Measurements from ENCODE around the gene CEACAM7. TPM values are rescaled to one million over a fixed set of nuclear protein-coding genes. Genes with fewer than 3 reads are reported as not detected.

CEACAM7 gene
- polyA plus RNA-seq, 3 donors from 2014 or later: not detected

GRCh38 chr19:41695745-41696144, 7.7 kb upstream of the CEACAM7 start:
- no peak overlapping the region for H3K27ac Mint-ChIP-seq
- peaks cover 0 to 12% (median 6%) of the 10 kb centered on the region in 6 donors for H3K9me3 Mint-ChIP-seq
- H3K36me3 Mint-ChIP-seq: no peaks in the 10 kb centered on the region
- H3K4me1 Mint-ChIP-seq: peaks cover 0 to 2% of the 10 kb centered on the region in 2 donors
- peaks cover 4 to 11% (median 9%) of the 10 kb centered on the region in 3 donors for H3K27me3 Mint-ChIP-seq (ENCODE audit: low read depth in 3 of 3)
- no peak overlapping the region for H3K4me3 Mint-ChIP-seq
- DNase-seq: no peak

GRCh38 chr19:41694831-41695635, 7.0 kb upstream of the CEACAM7 start:
- no peak overlapping the region for H3K4me3 Mint-ChIP-seq
- no peak for DNase-seq

GRCh38 chr19:41694196-41694595, 6.1 kb upstream of the CEACAM7 start:
- H3K4me3 Mint-ChIP-seq: no peak overlapping the region
- peaks cover 4 to 16% (median 9%) of the 10 kb centered on the region in 3 donors for H3K27me3 Mint-ChIP-seq (ENCODE audit: low read depth in 3 of 3)
- peaks cover 0 to 12% (median 6%) of the 10 kb centered on the region in 6 donors for H3K9me3 Mint-ChIP-seq
- peaks cover 0 to 2% of the 10 kb centered on the region in 2 donors for H3K4me1 Mint-ChIP-seq
- no peaks in the 10 kb centered on the region for H3K36me3 Mint-ChIP-seq
- H3K27ac Mint-ChIP-seq: no peak overlapping the region
- no peak for DNase-seq

More at GRCh38 chr19:41694831-41695635, 7.0 kb upstream of the CEACAM7 start:
- Mint-ChIP-seq H3K36me3 (no peaks in the 10 kb centered on the region), H3K27ac (no peak overlapping the region), H3K9me3 (peaks cover 0 to 12% (median 6%) of the 10 kb centered on the region in 6 donors), H3K27me3 (ENCODE audit: low read depth in 3 of 3) (peaks cover 4 to 11% (median 9%) of the 10 kb centered on the region in 3 donors), H3K4me1 (peaks cover 0 to 2% of the 10 kb centered on the region in 2 donors)

DNA sequence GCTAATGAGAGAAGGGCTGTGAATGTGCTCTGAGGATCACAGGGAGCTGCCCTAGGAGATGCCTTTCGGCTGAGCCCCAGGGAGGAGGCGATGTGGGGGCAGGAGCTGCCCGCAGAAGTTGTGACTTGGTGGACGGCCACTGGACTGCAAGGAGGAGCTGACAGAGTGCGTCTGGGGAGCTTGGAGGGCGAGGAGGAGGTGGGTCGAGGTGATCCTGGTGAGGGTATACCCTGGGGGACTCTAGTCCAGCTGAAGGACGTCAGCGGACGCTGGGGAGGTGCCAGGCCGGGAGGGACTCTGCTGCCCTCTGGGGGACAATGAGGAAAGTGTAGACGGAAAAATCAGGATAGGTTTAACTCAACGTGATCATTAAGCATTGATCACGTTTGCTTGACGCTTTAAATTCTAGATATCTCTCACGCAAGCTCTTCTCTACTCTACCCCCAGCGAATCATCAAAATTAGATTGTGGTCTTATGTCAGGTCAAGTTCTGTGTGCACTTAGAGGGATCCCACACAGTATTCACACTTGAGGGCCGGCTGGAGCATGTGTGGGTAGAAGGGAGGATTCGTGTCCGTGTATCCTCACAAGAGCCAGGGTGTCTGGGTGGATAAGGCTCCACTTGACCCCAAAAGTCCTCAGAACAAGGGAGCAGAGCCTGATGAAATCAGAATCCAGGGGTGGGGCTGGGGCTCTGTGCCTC, 3.3 kb upstream of the CEACAM7 start:
- peaks cover 0 to 12% (median 5%) of the 10 kb centered on the region in 6 donors for H3K9me3 Mint-ChIP-seq
- DNase-seq: peak; percentile 9 to 23 (median 12)
- H3K27me3 Mint-ChIP-seq (ENCODE audit: low read depth in 3 of 3): peaks cover 4 to 16% (median 8%) of the 10 kb centered on the region in 3 donors
- peak overlapping the region in 1 of 5 donors; percentile 46 for H3K4me3 Mint-ChIP-seq
- H3K4me1 Mint-ChIP-seq: peaks cover 0 to 2% of the 10 kb centered on the region in 2 donors
- no peak overlapping the region for H3K27ac Mint-ChIP-seq
- H3K36me3 Mint-ChIP-seq: no peaks in the 10 kb centered on the region

GRCh38 chr19:41690801-41691065, 2.7 kb upstream of the CEACAM7 start:
- no peak for DNase-seq
- no peaks in the 10 kb centered on the region for H3K36me3 Mint-ChIP-seq
- peaks cover 4 to 12% (median 6%) of the 10 kb centered on the region in 3 donors for H3K27me3 Mint-ChIP-seq (ENCODE audit: low read depth in 3 of 3)
- peaks cover 0 to 12% (median 5%) of the 10 kb centered on the region in 6 donors for H3K9me3 Mint-ChIP-seq
- peaks cover 0 to 2% of the 10 kb centered on the region in 2 donors for H3K4me1 Mint-ChIP-seq
- H3K27ac Mint-ChIP-seq: no peak overlapping the region
- H3K4me3 Mint-ChIP-seq: no peak overlapping the region

GRCh38 chr19:41689993-41690800, 2.1 kb upstream of the CEACAM7 start:
- H3K9me3 Mint-ChIP-seq: peaks cover 0 to 12% (median 5%) of the 10 kb centered on the region in 6 donors
- H3K4me1 Mint-ChIP-seq: peaks cover 0 to 2% of the 10 kb centered on the region in 2 donors
- H3K27ac Mint-ChIP-seq: no peak overlapping the region
- no peak for DNase-seq
- H3K27me3 Mint-ChIP-seq (ENCODE audit: low read depth in 3 of 3): peaks cover 4 to 12% (median 6%) of the 10 kb centered on the region in 3 donors
- no peak overlapping the region for H3K4me3 Mint-ChIP-seq
- H3K36me3 Mint-ChIP-seq: no peaks in the 10 kb centered on the region

- peaks cover 0 to 2% of the 10 kb centered on the region in 2 donors for H3K4me1 Mint-ChIP-seq
- no peaks in the 10 kb centered on the region for H3K36me3 Mint-ChIP-seq
- H3K27me3 Mint-ChIP-seq (ENCODE audit: low read depth in 3 of 3): peaks cover 6 to 12% (median 6%) of the 10 kb centered on the region in 3 donors
- no peak overlapping the region for H3K27ac Mint-ChIP-seq
- no peak for DNase-seq
- peaks cover 0 to 12% (median 5%) of the 10 kb centered on the region in 6 donors for H3K9me3 Mint-ChIP-seq
- H3K4me3 Mint-ChIP-seq: no peak overlapping the region
Measured at GRCh38 chr19:41688687-41689086, 617 bp upstream of the CEACAM7 start.

DNA sequence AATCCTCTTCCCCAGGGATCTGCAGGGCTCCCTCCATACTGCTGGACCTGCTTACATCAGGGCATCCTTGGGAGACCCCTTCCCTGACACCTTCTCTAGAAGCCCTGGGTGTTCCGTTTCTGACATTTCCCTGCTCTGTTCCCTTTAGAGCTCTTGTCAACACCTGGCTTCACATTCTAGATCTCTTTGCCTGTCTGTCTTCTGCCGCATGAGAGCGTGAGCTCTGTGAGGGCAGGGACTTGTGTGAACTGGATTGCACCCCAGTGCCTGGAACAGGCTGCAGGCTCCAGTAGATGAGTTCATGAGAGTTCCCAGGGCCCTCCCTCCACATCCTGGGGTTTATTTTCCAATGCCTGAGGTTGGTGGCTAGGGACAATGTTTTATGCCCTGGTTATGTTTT, 651 bp downstream of the CEACAM7 start:
- H3K27ac Mint-ChIP-seq: no peak overlapping the region
- peaks cover 0 to 2% of the 10 kb centered on the region in 2 donors for H3K4me1 Mint-ChIP-seq
- H3K4me3 Mint-ChIP-seq: no peak overlapping the region
- peaks cover 6 to 16% (median 8%) of the 10 kb centered on the region in 3 donors for H3K27me3 Mint-ChIP-seq (ENCODE audit: low read depth in 3 of 3)
- no peaks in the 10 kb centered on the region for H3K36me3 Mint-ChIP-seq
- H3K9me3 Mint-ChIP-seq: peaks cover 0 to 3% (median under 1%) of the 10 kb centered on the region in 6 donors
- DNase-seq: no peak

- Mint-ChIP-seq H3K9me3 (no peaks in the 10 kb centered on the region), H3K4me1 (no peaks in the 10 kb centered on the region), H3K27me3 (ENCODE audit: low read depth in 3 of 3) (peaks cover 5 to 14% (median 6%) of the 10 kb centered on the region in 3 donors), H3K4me3 (no peak overlapping the region), H3K27ac (no peak overlapping the region), H3K36me3 (no peaks in the 10 kb centered on the region)
- DNase-seq: no peak
Measured at GRCh38 chr19:41682437-41682836, 5.6 kb downstream of the CEACAM7 start.

DNA sequence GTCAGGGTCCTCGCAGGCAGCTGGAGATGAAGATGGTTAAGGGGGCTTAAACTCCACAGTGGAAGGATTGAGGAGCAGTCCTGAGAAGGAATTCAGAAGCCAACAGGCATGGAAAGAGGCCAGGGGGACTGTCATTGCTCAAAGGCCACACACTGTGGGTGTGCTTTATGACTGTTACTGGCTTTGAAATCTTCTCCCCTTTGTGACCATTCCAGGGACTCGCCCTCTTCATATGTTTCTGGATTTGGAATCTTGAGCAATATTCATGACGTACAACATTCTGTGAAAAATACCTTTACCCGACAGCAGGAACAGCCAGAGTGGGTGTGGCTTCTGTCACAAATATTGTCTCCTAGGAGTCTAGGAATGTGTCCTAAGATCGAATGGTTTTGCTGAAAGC, 16.6 kb downstream of the CEACAM7 start:
- H3K4me1 Mint-ChIP-seq: no peaks in the 10 kb centered on the region
- DNase-seq: no peak
- H3K9me3 Mint-ChIP-seq: peaks cover 0 to 15% (median 3%) of the 10 kb centered on the region in 6 donors
- peaks cover 7 to 20% (median 12%) of the 10 kb centered on the region in 3 donors for H3K27me3 Mint-ChIP-seq (ENCODE audit: low read depth in 3 of 3)
- H3K27ac Mint-ChIP-seq: no peak overlapping the region
- H3K4me3 Mint-ChIP-seq: no peak overlapping the region
- H3K36me3 Mint-ChIP-seq: no peaks in the 10 kb centered on the region

- peaks cover 7 to 18% (median 13%) of the 10 kb centered on the region in 3 donors for H3K27me3 Mint-ChIP-seq (ENCODE audit: low read depth in 3 of 3)
- no peak overlapping the region for H3K4me3 Mint-ChIP-seq
- no peak overlapping the region for H3K27ac Mint-ChIP-seq
- DNase-seq: no peak
- no peaks in the 10 kb centered on the region for H3K4me1 Mint-ChIP-seq
- H3K36me3 Mint-ChIP-seq: no peaks in the 10 kb centered on the region
- H3K9me3 Mint-ChIP-seq: peaks cover 4 to 23% (median 7%) of the 10 kb centered on the region in 6 donors
Measured at GRCh38 chr19:41670755-41671154, 17.3 kb downstream of the CEACAM7 start.

GRCh38 chr19:41668315-41668714, 19.8 kb downstream of the CEACAM7 start:
- no peak overlapping the region for H3K27ac Mint-ChIP-seq
- no peaks in the 10 kb centered on the region for H3K4me1 Mint-ChIP-seq
- H3K4me3 Mint-ChIP-seq: no peak overlapping the region
- no peak for DNase-seq
- H3K27me3 Mint-ChIP-seq (ENCODE audit: low read depth in 3 of 3): peaks cover 7 to 22% (median 16%) of the 10 kb centered on the region in 3 donors
- peaks cover 0 to 3% (median 0%) of the 10 kb centered on the region in 3 donors for H3K36me3 Mint-ChIP-seq
- H3K9me3 Mint-ChIP-seq: peaks cover 13 to 45% (median 20%) of the 10 kb centered on the region in 6 donors

- Mint-ChIP-seq H3K4me1 (no peaks in the 10 kb centered on the region), H3K27ac (no peak overlapping the region), H3K4me3 (no peak overlapping the region), H3K9me3 (peaks cover 13 to 47% (median 21%) of the 10 kb centered on the region in 6 donors), H3K27me3 (ENCODE audit: low read depth in 3 of 3) (peaks cover 8 to 21% (median 18%) of the 10 kb centered on the region in 3 donors), H3K36me3 (peaks cover 0 to 3% (median 0%) of the 10 kb centered on the region in 3 donors)
- no peak for DNase-seq
Measured at GRCh38 chr19:41666075-41666474, 22.0 kb downstream of the CEACAM7 start.
